GM12865 (cell line): ENCODE results near the gene SLC16A5.
A peak's percentile ranks its signal among the peaks of the same experiment; 100 is the strongest.

Source experiments
- DNase-seq: peaks from one replicate; pipeline ENCODE4 v3.0.0; 2010; ENCODE audit warnings: low read depth
- H3K4me3 ChIP-seq: 2 replicates; pipeline ENCODE4 v1.5.1; 2011; ENCODE audit warnings: mild to moderate bottlenecking, low read depth, low read length, control low read depth
- CTCF ChIP-seq: IDR thresholded peaks from 2 replicates; pipeline ENCODE4 v1.5.1; 2011; ENCODE audit warnings: low read length, control low read depth, low read depth, inconsistent platforms; ENCODE audit not compliant: insufficient read depth; ENCODE audit errors: missing control alignments

The SLC16A5 gene

GRCh38 chr17:75144816-75145512 lies 57.2 kb downstream of the SLC16A5 start:
- TF ChIP-seq CTCF = no peak
- DNase-seq = no peak
- H3K4me3 ChIP-seq = no peak overlapping the region

- H3K4me3 ChIP-seq = no peak overlapping the region
- no peak for DNase-seq
- TF ChIP-seq CTCF = no peak
Observed at GRCh38 chr17:75146592-75146991, 58.8 kb downstream of the SLC16A5 start.

GRCh38 chr17:75147878-75148546 lies 60.3 kb downstream of the SLC16A5 start:
- no peak for DNase-seq
- TF ChIP-seq CTCF = no peak
- H3K4me3 ChIP-seq = no peak overlapping the region

GRCh38 chr17:75151930-75152329 lies 64.2 kb downstream of the SLC16A5 start:
- no peak for TF ChIP-seq CTCF
- no peak for DNase-seq
- peak overlapping the region; percentile 80 for H3K4me3 ChIP-seq

GRCh38 chr17:75152523-75152921 lies 64.8 kb downstream of the SLC16A5 start:
- H3K4me3 ChIP-seq = peak overlapping the region; percentile 80
- no peak for TF ChIP-seq CTCF
- DNase-seq = no peak

GRCh38 chr17:75152922-75153779 lies 65.4 kb downstream of the SLC16A5 start:
- peak; percentile 68 for DNase-seq
- peak overlapping the region; percentile 80 for H3K4me3 ChIP-seq
- TF ChIP-seq CTCF = no peak
